ENCODE data around the gene KMT2D.
"Not testable (repeated sequence)": the region's sequence is repeated elsewhere in the genome, so short reads cannot be mapped to it uniquely, and the experiment has no call there.

The KMT2D gene

DNA sequence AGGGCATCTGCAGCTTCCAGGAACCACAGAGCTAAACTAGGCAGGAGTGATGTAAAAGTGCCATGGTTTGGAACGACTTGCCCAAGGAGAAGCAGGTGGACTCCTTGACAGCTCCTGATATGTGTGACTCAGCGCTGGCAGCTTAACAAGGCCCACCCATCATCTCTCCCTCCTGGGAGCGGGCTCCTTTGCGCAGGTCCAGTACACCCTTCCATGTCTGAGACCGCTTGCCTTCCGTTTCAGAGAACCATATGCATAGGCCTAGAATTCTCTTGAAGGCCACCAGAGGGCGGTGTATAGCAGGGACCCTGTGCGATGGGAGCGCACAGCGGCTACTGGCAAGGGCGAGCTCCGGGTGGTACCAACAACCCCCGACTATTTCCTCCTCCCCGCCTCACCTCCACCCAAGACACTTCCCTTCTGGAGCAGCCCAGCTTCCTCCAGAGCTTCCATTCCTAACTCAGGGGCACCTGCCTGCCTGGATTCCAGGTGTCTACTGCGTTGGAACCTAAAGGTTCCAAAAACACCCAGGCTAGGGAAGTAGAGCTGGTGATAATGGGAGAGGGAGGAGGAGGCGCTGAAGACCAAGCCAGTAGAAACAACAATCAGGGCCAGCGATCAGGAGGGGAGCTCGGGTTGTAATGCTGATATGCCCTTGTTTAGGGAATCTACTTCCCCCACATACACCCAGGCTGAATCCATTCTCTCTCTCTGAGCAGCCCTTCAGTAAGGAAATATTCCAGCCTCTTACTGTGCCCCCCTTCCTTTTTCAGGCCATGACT, 27.7 kb upstream of the KMT2D start:
- DNase-seq: peak; percentile 79 to 90 (median 90)

- DNase-seq: peak in 1 of 3 donors; percentile 14
Observed at GRCh38 chr12:49086116-49086515, 25.5 kb upstream of the KMT2D start.

- DNase-seq: peak in 1 of 3 donors; percentile 12
Observed at GRCh38 chr12:49084438-49084837, 23.8 kb upstream of the KMT2D start.

- DNase-seq: peak in 1 of 3 donors; percentile 12
Observed at GRCh38 chr12:49079793-49080192, 19.2 kb upstream of the KMT2D start.

GRCh38 chr12:49070971-49071370, 10.4 kb upstream of the KMT2D start:
- no peak for DNase-seq

DNA sequence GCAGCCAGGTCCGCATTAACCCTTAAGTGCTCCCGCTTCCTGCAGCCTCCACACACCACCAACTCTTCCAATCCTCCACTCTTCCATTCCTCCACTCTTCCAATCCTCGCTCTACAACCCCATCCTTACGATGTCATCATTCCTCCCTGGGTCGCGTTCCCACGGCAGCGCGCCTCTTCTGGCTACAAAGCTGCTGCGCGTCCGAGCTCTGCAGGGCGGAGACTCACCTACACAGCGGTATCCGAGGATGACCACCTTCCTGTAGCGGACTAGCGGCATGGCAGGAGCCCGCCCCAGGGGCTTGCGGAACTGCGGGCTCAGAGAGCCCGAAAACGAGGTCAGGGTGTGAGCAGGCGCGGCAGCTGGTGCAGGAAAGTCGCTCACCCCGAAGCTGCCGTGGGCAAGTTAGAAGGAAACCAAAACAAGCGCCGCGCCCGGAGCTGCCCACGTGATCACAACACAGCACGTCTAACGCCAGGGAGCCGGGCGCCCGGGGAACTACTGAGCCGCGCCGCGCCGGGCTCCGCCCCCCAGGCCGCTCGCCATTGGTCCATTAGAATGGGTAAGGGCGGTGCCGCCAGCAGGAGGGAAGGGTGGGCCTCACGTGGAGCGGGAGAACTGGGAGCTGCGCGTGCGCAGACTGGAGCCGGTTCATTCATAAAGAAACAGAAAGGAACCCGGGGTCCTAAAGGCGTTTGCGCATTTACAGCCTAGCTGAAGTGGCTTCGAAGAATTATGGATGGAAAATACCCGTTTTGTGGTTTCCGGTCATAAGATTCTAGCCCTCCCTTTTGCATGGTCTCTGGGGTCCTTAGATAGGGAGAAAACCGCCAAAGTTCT, 9.1 kb upstream of the KMT2D start, which contains the start of gene RHEBL1:
RHEBL1 (minus strand) TSS at position 473 of the 840 bp plus-strand sequence; CDS start at position 279, 194 bp downstream.
- peak; percentile 99 to 100 (median 100) for DNase-seq

DNA sequence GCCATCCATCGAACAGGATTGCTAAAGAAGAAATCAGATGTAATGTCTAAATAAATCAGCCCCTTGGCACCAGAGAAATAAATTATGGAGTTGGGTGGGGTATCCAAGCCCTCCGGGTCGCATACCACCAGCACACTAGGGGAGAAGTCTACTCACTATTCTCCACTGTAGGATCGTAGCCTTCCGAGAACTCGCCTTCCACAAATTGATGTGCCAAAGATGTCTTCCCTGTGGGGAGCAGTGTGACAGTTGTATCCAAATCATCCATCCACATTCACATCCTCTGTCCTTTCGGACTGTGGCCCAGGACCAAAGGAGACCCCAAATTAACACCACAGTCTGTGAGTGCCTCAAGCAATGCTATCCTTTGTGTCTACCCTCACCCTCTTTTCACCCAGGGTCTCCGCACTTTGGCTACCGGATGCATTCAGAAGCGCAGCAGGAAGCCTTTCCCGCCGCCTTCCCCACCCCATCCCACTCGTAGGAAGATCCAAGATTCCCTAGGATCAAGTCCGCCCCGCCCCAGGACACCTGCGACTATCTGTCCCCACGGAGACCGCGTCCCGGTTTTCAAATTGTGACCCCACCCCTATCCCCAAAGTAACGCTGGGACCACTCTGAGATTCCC, 8.4 kb upstream of the KMT2D start:
- DNase-seq: no peak

- no peak for DNase-seq
Observed at GRCh38 chr12:49066120-49066519, 5.5 kb upstream of the KMT2D start.

- DNase-seq: no peak
Observed at GRCh38 chr12:49064767-49065152, 4.2 kb upstream of the KMT2D start.

- not testable (repeated sequence) for DNase-seq
Observed at GRCh38 chr12:49061916-49062315, 1.3 kb upstream of the KMT2D start.

GRCh38 chr12:49061157-49061650, 610 bp upstream of the KMT2D start:
- no peak for DNase-seq

DNA sequence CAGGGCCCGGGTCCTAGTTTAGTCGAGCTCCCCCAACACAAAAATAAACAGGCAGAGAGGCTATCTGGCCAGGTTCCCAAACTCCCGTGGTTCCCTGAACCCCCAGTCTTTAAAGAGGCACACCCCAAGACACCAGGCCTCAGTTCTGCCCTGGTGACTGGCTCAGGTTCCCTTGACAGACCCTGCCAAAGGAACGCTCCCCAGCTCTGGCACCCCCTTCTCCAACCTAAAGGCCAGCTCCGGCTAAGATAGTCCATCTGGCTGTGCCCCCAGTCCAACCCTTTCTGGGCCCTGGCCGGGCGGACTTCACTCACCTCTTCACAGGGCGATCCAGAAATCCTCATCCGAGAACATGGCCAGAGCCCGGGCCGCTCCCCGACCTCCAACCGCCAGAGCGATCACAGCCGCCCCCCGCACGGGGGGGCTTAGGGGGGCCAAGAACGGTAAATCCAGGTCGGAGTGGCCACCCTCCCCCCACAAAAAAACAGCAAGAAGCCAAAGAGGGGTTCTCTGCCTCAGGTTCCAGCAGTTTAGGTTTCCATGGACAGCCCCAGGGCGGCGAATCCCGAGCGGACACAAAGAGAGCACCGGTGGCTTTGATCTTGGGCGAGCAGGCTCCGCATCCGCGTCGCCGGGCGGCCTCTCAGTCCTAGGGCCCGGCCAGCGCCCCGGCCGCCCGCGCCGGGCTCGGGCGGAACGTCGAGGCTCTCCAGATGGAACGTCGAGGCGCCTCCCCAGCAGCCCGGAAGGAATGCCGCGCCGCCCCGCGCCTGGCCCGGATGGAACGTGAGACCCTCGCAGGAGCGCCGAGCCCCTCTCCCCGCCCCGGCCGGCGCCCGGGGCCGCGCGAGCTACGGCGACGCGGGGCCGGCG, 1.1 kb downstream of the KMT2D start:
- peak; percentile 37 to 70 (median 39) for DNase-seq

DNA sequence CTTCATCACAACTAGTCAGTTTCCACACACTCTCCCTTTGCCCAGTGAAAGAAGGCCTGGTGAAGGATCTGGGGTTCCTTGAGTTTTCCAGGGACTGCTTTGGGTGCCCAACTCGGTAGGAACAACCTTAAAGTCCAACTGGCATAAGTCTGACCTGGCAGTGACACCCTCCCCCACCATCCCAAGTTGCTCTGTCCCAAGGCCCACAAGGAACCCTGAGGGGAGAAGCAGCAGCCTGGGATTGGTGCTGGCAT, 1.6 kb downstream of the KMT2D start:
- DNase-seq: peak in 1 of 3 donors; percentile 13

GRCh38 chr12:49058366-49059044, 2.1 kb downstream of the KMT2D start:
- DNase-seq: no peak

- DNase-seq: peak; percentile 20 to 37 (median 29)
Observed at GRCh38 chr12:49057888-49058287, 2.7 kb downstream of the KMT2D start.

DNA sequence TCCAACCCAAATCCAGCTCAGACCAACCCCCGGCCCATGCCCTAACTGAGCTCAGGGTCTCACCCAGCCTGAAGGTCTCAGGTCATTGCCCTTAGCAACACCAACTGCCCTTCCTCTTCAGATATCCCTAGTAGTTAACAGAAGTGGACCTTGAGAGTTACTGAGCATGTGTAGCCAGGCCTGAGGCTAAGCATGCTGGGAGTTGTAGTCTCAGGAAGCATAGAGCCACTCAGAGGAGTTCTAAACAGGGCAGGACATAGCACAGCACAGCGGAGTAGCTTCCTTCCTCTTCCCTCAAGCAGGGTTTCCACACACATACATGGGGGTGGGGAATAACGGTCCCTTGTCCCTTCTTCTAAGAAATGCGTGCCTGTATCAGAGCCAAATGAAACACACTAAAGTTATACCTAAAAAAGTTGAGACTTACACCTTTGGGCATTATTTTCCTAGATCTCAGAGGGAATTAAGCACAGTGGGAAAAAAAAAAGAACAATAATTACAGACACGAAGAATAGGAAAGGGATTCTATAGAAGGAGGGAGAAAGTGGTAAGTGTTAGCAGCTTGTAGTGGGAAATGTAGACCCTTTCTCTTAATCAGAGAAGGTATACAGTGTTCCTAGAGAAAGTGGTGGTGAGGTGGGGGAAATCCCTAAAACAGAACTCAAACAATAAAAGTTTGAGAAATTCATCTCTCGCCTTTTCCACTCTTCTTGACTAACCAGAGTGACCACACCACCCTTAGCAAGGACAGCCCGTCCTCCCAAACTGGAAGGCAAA, 4.4 kb downstream of the KMT2D start:
- peak; percentile 91 to 95 (median 95) for DNase-seq

- DNase-seq: no peak
Observed at GRCh38 chr12:49055092-49055491, 5.5 kb downstream of the KMT2D start.

DNA sequence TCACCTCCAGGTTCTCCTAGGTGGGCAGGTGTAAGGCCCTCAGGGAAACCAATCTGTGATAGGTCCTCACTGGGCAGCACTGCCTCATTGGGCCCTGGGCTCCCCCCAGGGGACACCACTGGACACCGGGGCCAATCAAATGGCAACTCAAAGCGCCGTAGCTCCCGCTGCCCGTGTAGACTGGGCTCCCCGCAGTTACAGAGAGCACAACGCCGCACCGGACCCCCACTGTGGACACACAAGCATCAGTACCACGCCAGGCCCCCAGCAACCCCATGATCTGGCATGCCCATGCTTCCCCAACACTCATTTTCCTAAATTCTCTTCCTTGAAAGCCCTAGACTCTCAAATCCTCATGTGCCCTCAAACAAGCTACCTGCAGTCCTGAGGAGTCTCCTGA, 6.1 kb downstream of the KMT2D start:
- no peak for DNase-seq

DNA sequence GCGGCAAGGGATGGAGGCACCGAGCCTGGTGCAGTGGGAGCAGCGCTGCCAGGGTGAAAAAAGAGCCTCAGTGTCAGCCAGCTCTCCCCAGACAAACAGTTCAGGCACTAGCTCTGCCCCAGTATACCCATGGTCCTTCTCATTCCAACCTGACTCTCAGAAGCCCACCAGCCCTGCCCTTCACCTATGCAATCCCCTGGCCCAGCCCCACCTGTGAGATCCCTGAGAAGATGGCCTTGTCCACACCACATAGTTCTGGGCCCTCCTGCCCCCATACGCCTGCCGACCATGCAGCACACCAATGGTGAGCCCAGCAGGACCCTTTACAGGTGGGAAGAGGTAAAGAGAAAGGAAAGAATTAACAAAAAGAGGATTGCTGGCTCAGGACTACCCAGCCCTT, 6.5 kb downstream of the KMT2D start:
- DNase-seq: no peak

- no peak for DNase-seq
Observed at GRCh38 chr12:49052451-49053208, 8.0 kb downstream of the KMT2D start.

Measured in suppressor macrophage treated with lipopolysaccharide for 1 hour (primary cell).